Loucy (cell line): ENCODE measurements around the gene PKNOX2.

Experiments
- H2AFZ ChIP-seq: fragments of 200-600 bp; sonication (generic); 2 replicates; pipeline ENCODE4 v1.6.0; 2016; ENCODE audit warnings: antibody characterized with exemption, mild to moderate bottlenecking, low read length, moderate library complexity
- H3F3A ChIP-seq: fragments of 200-600 bp; 2 replicates; pipeline ENCODE4 v1.6.0; 2016; ENCODE audit warnings: antibody characterized with exemption, low read depth, mild to moderate bottlenecking
- H3K27me3 ChIP-seq: fragments of 200-600 bp; sonication (generic); 2 replicates; pipeline ENCODE4 v1.6.1; 2014; ENCODE audit warnings: low read length, mild to moderate bottlenecking; ENCODE audit not compliant: insufficient read depth, poor library complexity, severe bottlenecking
- H3K36me3 ChIP-seq: fragments of 200-600 bp; sonication (generic); 2 replicates; pipeline ENCODE4 v1.6.1; 2016; ENCODE audit warnings: low read length; ENCODE audit not compliant: insufficient read depth
- H3K4me1 ChIP-seq: fragments of 200-600 bp; sonication (generic); 2 replicates; pipeline ENCODE4 v1.5.1; 2014; ENCODE audit warnings: low read length, mild to moderate bottlenecking; ENCODE audit not compliant: insufficient read depth, poor library complexity, severe bottlenecking
- H3K4me2 ChIP-seq: fragments of 200-600 bp; sonication (generic); 2 replicates; pipeline ENCODE4 v1.6.0; 2014; ENCODE audit warnings: antibody characterized with exemption, low read length, low read depth, mild to moderate bottlenecking; ENCODE audit not compliant: poor library complexity, severe bottlenecking
- H3K4me3 ChIP-seq: fragments of 200-600 bp; sonication (generic); 2 replicates; pipeline ENCODE4 v1.5.1; 2014; ENCODE audit warnings: low read length, mild to moderate bottlenecking, mixed read lengths; ENCODE audit not compliant: poor library complexity, severe bottlenecking
- H3K79me2 ChIP-seq: fragments of 200-600 bp; sonication (generic); 2 replicates; pipeline ENCODE4 v1.6.1; 2014; ENCODE audit warnings: low read length; ENCODE audit not compliant: insufficient read depth
- H3K9ac ChIP-seq: fragments of 200-600 bp; sonication (generic); 2 replicates; pipeline ENCODE4 v1.6.0; 2014; ENCODE audit warnings: mild to moderate bottlenecking, low read depth, low read length, moderate library complexity; ENCODE audit not compliant: poor library complexity, severe bottlenecking
- H3K9me2 ChIP-seq: fragments of 200-600 bp; sonication (generic); replicated peaks from 2 replicates; pipeline ENCODE4 v1.6.1; 2016; ENCODE audit warnings: low read depth, low read length, mixed read lengths
- H3K9me3 ChIP-seq: fragments of 200-600 bp; sonication (generic); 2 replicates; pipeline ENCODE4 v1.6.1; 2014; ENCODE audit warnings: mild to moderate bottlenecking, antibody characterized with exemption, low read length, low read depth; ENCODE audit not compliant: insufficient read depth
- H4K20me1 ChIP-seq: fragments of 200-600 bp; sonication (generic); 2 replicates; pipeline ENCODE4 v1.6.0; 2014; ENCODE audit warnings: antibody characterized with exemption, low read length, mild to moderate bottlenecking; ENCODE audit not compliant: insufficient read depth, poor library complexity, severe bottlenecking
- EZH2phosphoT487 ChIP-seq: fragments of 200-600 bp; IDR thresholded peaks from 2 replicates; pipeline ENCODE4 v1.6.1; 2018; ENCODE audit warnings: antibody characterized with exemption, mild to moderate bottlenecking, moderate library complexity, borderline replicate concordance
- TF ChIP-seq, protein P1 (sequence below): fragments of 200-600 bp; sonication (generic); conservative IDR thresholded peaks from 2 replicates; pipeline ENCODE4 v1.5.1; 2014; ENCODE audit warnings: mild to moderate bottlenecking, antibody characterized with exemption, low read length

The PKNOX2 gene

DNA sequence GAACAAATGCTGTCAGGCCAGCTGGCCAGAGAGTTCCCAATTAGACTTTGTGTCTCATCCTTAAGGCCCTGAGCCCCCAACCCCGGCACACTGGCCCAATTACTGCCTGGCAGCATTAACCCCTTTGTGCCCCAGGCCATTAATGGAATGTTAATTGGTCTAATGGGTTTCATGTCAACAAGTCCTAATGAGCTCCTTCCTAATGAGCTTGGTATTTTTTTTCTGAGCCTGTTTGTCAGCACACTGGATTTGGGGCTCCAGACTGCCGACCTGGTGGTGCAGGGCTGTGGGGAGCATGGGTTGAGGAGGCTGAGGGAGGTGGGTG, 182.7 kb downstream of the PKNOX2 start:
- Histone ChIP-seq H3K4me2 (no peak overlapping the region), H3K36me3 (no peaks in the 10 kb centered on the region), H3K79me2 (no peaks in the 10 kb centered on the region), H2AFZ (no peak overlapping the region), H3K9me2 (no peaks in the 10 kb centered on the region), H4K20me1 (no peaks in the 10 kb centered on the region), H3K4me1 (no peaks in the 10 kb centered on the region), H3K9ac (no peak overlapping the region), H3K4me3 (no peak overlapping the region), H3K9me3 (no peaks in the 10 kb centered on the region), H3F3A (no peaks in the 10 kb centered on the region), H3K27me3 (no peaks in the 10 kb centered on the region)
- no peak for TF ChIP-seq EZH2phosphoT487
- TF ChIP-seq, protein P1, sequence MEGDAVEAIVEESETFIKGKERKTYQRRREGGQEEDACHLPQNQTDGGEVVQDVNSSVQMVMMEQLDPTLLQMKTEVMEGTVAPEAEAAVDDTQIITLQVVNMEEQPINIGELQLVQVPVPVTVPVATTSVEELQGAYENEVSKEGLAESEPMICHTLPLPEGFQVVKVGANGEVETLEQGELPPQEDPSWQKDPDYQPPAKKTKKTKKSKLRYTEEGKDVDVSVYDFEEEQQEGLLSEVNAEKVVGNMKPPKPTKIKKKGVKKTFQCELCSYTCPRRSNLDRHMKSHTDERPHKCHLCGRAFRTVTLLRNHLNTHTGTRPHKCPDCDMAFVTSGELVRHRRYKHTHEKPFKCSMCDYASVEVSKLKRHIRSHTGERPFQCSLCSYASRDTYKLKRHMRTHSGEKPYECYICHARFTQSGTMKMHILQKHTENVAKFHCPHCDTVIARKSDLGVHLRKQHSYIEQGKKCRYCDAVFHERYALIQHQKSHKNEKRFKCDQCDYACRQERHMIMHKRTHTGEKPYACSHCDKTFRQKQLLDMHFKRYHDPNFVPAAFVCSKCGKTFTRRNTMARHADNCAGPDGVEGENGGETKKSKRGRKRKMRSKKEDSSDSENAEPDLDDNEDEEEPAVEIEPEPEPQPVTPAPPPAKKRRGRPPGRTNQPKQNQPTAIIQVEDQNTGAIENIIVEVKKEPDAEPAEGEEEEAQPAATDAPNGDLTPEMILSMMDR: no peak

DNA sequence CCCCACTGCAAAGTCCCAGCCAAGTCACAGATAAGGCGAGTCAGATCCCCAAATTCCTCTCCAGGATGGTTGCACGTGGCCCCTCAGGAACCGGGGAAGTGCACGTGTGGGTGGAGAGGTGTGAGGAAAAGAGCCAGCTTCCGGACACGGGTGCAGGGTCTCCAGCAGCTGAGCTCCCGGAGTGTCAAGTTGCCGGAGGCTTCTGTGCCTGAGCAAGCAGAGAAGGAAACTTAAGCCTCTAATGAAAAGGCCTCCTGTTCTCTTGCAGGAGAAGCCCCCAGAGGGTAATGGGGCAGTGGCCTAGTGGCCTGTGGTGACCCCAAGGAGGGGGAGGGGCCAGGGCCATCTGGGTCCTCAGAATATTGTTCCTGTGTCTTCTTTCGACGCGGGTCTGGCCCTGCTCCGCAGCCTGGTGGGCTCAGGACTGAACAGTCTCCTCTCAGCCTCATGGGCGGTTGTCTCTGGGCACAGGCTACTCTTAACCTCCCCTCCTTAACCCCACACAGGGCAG, 183.6 kb downstream of the PKNOX2 start:
- Histone ChIP-seq H3K4me3 (no peak overlapping the region), H3K9ac (no peak overlapping the region), H3F3A (no peaks in the 10 kb centered on the region), H3K4me1 (no peaks in the 10 kb centered on the region), H3K4me2 (no peak overlapping the region), H3K27me3 (no peaks in the 10 kb centered on the region), H3K9me2 (no peaks in the 10 kb centered on the region), H3K9me3 (no peaks in the 10 kb centered on the region), H3K36me3 (no peaks in the 10 kb centered on the region), H3K79me2 (no peaks in the 10 kb centered on the region), H4K20me1 (no peaks in the 10 kb centered on the region), H2AFZ (peak overlapping the region; percentile 72)
- TF ChIP-seq EZH2phosphoT487: no peak
- TF ChIP-seq, protein P1: no peak

DNA sequence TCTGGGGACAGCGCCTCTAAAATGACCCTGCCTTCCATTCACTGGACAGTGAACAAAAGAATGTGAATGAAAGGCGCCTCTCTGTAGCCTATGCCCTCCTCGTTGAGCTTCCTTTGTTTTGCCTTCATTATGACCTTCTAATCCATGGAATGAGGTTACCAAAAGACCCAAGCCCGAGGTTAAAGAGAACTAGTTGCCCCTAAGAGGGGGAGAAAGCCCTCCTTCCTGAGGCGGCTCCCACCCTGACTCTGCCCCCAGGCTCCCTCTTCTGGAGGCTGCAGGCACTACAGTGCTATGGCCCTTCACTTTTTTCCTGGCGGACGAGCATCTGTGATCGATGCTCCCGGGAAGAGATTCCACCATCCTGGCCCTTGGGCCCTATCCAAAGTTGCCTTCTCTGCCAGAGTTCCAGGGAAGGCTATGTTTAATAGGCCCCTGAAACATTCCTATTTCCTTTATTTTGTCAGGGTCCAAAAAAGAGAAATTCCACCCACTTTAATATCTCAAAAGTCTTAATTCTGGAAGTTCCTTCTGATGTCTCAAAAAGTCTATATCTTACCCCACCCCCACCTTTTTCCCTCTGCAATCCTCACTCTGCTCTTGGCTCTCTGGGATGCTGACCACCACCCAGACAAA, 184.2 kb downstream of the PKNOX2 start:
- H3K27me3 ChIP-seq: no peaks in the 10 kb centered on the region
- peak overlapping the region; percentile 72 for H2AFZ ChIP-seq
- H3K4me3 ChIP-seq: no peak overlapping the region
- TF ChIP-seq, protein P1: peak; percentile 87
- TF ChIP-seq EZH2phosphoT487: no peak
- no peaks in the 10 kb centered on the region for H4K20me1 ChIP-seq
- no peak overlapping the region for H3K4me2 ChIP-seq
- H3K36me3 ChIP-seq: no peaks in the 10 kb centered on the region
- H3K9me2 ChIP-seq: no peaks in the 10 kb centered on the region
- H3F3A ChIP-seq: no peaks in the 10 kb centered on the region
- no peaks in the 10 kb centered on the region for H3K4me1 ChIP-seq
- H3K79me2 ChIP-seq: no peaks in the 10 kb centered on the region
- no peaks in the 10 kb centered on the region for H3K9me3 ChIP-seq
- H3K9ac ChIP-seq: no peak overlapping the region
